Sigmoid colon (tissue), 7 donors: ENCODE results near the gene TPT1. TPM values are rescaled to one million over a fixed set of nuclear protein-coding genes. Genes with fewer than 3 reads are reported as not detected.

Source experiments
- DNase-seq: peaks from one replicate; pipeline ENCODE4 v3.0.0-alpha.2; 2019
- H3K27ac ChIP-seq, 4 donors: fragments of 200-600 bp; sonication (generic); one replicate each; pipeline ENCODE4 v1.5.1; 2016 to 2019; ENCODE audit warnings: mild to moderate bottlenecking in 1 of 4
- H3K27me3 ChIP-seq, 3 donors: fragments of 200-600 bp; sonication (generic); one replicate each; pipeline ENCODE4 v1.5.1; 2019; ENCODE audit warnings: mild to moderate bottlenecking in 1 of 3
- H3K36me3 ChIP-seq, 4 donors: fragments of 200-600 bp; sonication (generic); one replicate each; pipeline ENCODE4 v1.5.1; 2016 to 2019
- H3K4me1 ChIP-seq, 4 donors: fragments of 200-600 bp; sonication (generic); one replicate each; pipeline ENCODE4 v1.5.1; 2017 to 2019
- H3K4me3 ChIP-seq, 4 donors: fragments of 200-600 bp; sonication (generic); one replicate each; pipeline ENCODE4 v1.5.1; 2017 to 2019; ENCODE audit warnings: mild to moderate bottlenecking in 2 of 4, moderate library complexity in 1 of 4
- H3K9me3 ChIP-seq, 4 donors: fragments of 200-600 bp in 3 of 4; sonication (generic) in 3 of 4; one replicate each; pipeline versions ENCODE4 v1.5.1 to v1.6.1; 2013 to 2019
- CTCF ChIP-seq, 4 experiments: fragments of 450-650 bp in 3 of 4; fragments of 200-600 bp in 1 of 4; IDR thresholded peaks; one replicate each; pipeline ENCODE4 v1.5.1; 2016 to 2019; ENCODE audit warnings: antibody characterized with exemption in 4 of 4, mild to moderate bottlenecking in 3 of 4, moderate library complexity in 2 of 4
- EP300 ChIP-seq, 4 donors: sonication (generic); formaldehyde crosslinking; IDR thresholded peaks; one replicate each; pipeline ENCODE4 v1.6.1; 2017; ENCODE audit warnings: antibody characterized with exemption in 4 of 4
- POLR2A ChIP-seq, 2 donors: fragments of 450-650 bp; IDR thresholded peaks; one replicate each; pipeline ENCODE4 v1.6.1; 2016; ENCODE audit warnings: antibody characterized with exemption in 2 of 2, mild to moderate bottlenecking in 2 of 2, moderate library complexity in 2 of 2
- POLR2AphosphoS5 ChIP-seq, 4 donors: sonication (generic); formaldehyde crosslinking; IDR thresholded peaks; one replicate each; pipeline ENCODE4 v1.6.1; 2017; ENCODE audit warnings: antibody characterized with exemption in 4 of 4
- WGBS, 2 donors: extraction: QIAGEN DNeasy Blood & Tissue Kit; methylation state at CpG; one replicate each; pipeline ENCODE4 v1.1.7; 2013; 5-methylcytosine and 5-hydroxymethylcytosine counted together
- intact Hi-C: fragments of 100-400 bp; cut with DNase I; formaldehyde crosslinking; loops from one replicate; pipeline ENCODE4 v1.15.1; 2023
- polyA plus RNA-seq, 3 donors: library from polyadenylated mRNA; stranded (reverse); fragments of 200-250 nt; gene quantifications; one replicate each; pipeline ENCODE4 v1.2.3, GENCODE V29; 2013
- total RNA-seq, 4 donors: library from RNA; depleted of rRNA; stranded (reverse); fragments of >200 nt; gene quantifications; one replicate each; pipeline ENCODE4 v1.1.0, GENCODE V29; 2016
- donor health status: healthy with polysubstance abuse.
- donor health status: Bipolar disorder and iron deficiency.
- donor health status: healthy.

The TPT1 gene
- total and polyA plus RNA-seq, 7 donors = 3,556 to 14,118 (median 5,645) TPM

DNA sequence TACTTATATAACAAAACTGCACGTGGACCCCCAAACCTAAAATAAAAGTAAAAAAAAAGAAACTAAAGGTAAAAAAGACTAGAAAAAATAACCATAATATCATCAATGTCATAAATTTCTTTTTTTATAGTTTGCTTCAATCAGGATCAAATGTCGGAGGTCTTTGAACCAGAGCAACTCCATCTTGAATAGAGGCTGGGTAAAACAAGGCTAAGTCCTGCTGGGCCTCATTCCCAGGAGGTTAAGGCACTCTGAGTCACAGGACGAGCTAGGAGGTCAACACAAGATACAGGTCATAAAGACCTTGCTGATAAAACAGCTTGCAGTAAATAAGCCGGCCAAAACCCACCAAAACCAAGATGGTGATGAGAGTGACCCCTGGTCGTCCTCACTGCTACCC, 24.0 kb downstream of the TPT1 start:
- intact Hi-C loops = no loop called here
- no peak for DNase-seq
- no peaks in the 10 kb centered on the region for H3K27me3 ChIP-seq
- H3K9me3 ChIP-seq = no peaks in the 10 kb centered on the region
- WGBS, 2 donors = 92 to 94% methylated on average over 5 of the region's 5 CpGs
- H3K27ac ChIP-seq = no peak overlapping the region
- no peaks in the 10 kb centered on the region for H3K36me3 ChIP-seq
- H3K4me3 ChIP-seq = no peak overlapping the region
- H3K4me1 ChIP-seq = peaks cover 0 to under 1% (median under 1%) of the 10 kb centered on the region in 4 donors
- TF ChIP-seq POLR2A (IDR thresholded peaks at IDR 0.05) (no peak), CTCF (IDR thresholded peaks at IDR 0.05) (no peak), POLR2AphosphoS5 (IDR thresholded peaks at IDR 0.05) (no peak), EP300 (IDR thresholded peaks at IDR 0.05) (no peak)

DNA sequence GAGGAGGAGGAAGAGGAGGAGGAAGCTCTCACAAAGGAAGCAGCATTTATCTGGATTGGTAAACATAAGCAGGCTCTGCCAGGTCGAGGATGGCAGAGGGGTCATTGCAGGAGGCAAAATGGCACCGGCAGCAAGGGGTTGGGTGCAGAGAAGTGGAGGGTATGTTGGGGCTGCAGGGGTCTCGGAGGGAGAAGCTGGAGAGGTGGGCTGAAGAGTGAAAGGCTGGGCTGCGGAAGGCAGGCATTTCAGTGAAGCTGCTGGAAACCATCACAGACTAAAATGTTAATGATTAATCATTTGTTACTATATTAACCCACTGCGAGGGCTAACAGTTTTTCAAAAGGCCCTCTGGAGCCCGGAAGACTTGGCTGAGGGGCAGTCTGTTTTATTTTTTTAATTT, 24.6 kb downstream of the TPT1 start:
- no peaks in the 10 kb centered on the region for H3K27me3 ChIP-seq
- no peak for DNase-seq
- no peaks in the 10 kb centered on the region for H3K9me3 ChIP-seq
- no peaks in the 10 kb centered on the region for H3K36me3 ChIP-seq
- 19 to 65% methylated on average over 6 of the region's 6 CpGs for WGBS, 2 donors
- TF ChIP-seq EP300 (IDR thresholded peaks at IDR 0.05) (no peak), POLR2AphosphoS5 (IDR thresholded peaks at IDR 0.05) (no peak), CTCF (IDR thresholded peaks at IDR 0.05) (no peak), POLR2A (IDR thresholded peaks at IDR 0.05) (no peak)
- peaks cover 0 to 7% (median 3%) of the 10 kb centered on the region in 4 donors for H3K4me1 ChIP-seq
- intact Hi-C loops = no loop called here
- H3K27ac ChIP-seq = no peak overlapping the region
- H3K4me3 ChIP-seq = no peak overlapping the region

DNA sequence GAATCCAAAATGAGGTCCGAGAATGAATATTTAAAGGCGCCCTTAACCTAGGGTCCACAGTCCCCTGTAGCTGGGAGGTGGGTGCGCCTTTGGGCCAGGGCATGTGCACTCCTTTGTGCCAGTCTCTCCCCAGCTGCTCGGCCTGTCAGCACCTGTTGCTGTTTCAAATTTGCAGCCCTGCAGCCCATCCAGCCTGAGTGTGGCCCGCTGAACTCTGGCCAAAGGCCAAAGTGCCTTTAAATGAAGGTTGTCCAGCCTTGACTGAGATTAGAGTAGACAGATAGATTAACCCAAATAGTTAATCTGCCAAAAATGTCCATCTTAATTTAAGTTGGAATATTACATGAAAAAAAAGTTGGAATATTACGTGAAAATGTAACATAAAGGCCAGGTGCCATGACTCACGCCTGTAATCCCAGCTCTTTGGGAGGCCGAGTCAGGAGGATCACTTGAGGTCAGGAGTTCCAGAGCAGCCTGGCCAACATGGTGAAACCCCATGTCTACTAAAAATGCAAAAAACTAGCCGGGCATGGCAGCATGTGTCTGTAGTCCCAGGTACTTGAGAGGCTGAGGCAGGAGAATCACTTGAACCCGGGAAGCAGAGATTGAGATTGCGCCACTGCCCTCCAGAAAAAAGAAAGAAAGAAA, 25.3 kb downstream of the TPT1 start:
- 87 to 91% methylated on average over 11 of the region's 11 CpGs for WGBS, 2 donors
- intact Hi-C loops = no loop called here
- H3K27ac ChIP-seq = no peak overlapping the region
- H3K9me3 ChIP-seq = no peaks in the 10 kb centered on the region
- TF ChIP-seq POLR2A (IDR thresholded peaks at IDR 0.05) (no peak), CTCF (IDR thresholded peaks at IDR 0.05) (no peak), EP300 (IDR thresholded peaks at IDR 0.05) (no peak), POLR2AphosphoS5 (IDR thresholded peaks at IDR 0.05) (no peak)
- no peak for DNase-seq
- H3K27me3 ChIP-seq = no peaks in the 10 kb centered on the region
- no peak overlapping the region for H3K4me3 ChIP-seq
- H3K36me3 ChIP-seq = no peaks in the 10 kb centered on the region
- H3K4me1 ChIP-seq = peaks cover 0 to 12% (median 7%) of the 10 kb centered on the region in 4 donors

- H3K27ac ChIP-seq = no peak overlapping the region
- no peaks in the 10 kb centered on the region for H3K36me3 ChIP-seq
- TF ChIP-seq POLR2A (IDR thresholded peaks at IDR 0.05) = no peak
- TF ChIP-seq CTCF (IDR thresholded peaks at IDR 0.05) = no peak
- no peak for TF ChIP-seq EP300 (IDR thresholded peaks at IDR 0.05)
- no peak for TF ChIP-seq POLR2AphosphoS5 (IDR thresholded peaks at IDR 0.05)
- H3K4me1 ChIP-seq = peaks cover 0 to 17% (median 11%) of the 10 kb centered on the region in 4 donors
- no peaks in the 10 kb centered on the region for H3K9me3 ChIP-seq
- H3K27me3 ChIP-seq = no peaks in the 10 kb centered on the region
- DNase-seq = no peak
- 91 to 95% methylated on average over 10 of the region's 10 CpGs for WGBS, 2 donors
- intact Hi-C loops = loop anchor here (5.0 kb wide), 1 partner anchor 343 kb away; no protein-coding TSS in a partner anchor
- no peak overlapping the region for H3K4me3 ChIP-seq
Observed at GRCh38 chr13:45314822-45315221, 26.2 kb downstream of the TPT1 start.
